Astrocyte of the cerebellum (primary cell): Measurements from ENCODE around the gene CEP131.

Experiments used
- DNase-seq: peaks from one replicate; pipeline ENCODE4 v3.0.0-alpha.2; 2011; ENCODE audit warnings: low read depth
- H3K4me3 ChIP-seq: 2 replicates; pipeline ENCODE4 v1.5.1; 2011; ENCODE audit warnings: mild to moderate bottlenecking, low read depth, low read length, moderate library complexity
- CTCF ChIP-seq: IDR thresholded peaks from 2 replicates; pipeline ENCODE4 v1.5.1; 2012; ENCODE audit warnings: low read length, low read depth, moderate library complexity, mild to moderate bottlenecking; ENCODE audit errors: missing control alignments
- in situ Hi-C: cut with HindIII; loops from 2 replicates; pipeline ENCODE4 v1.10.0; 2017; ENCODE audit warnings: low sequenced_read_pairs

Gene CEP131

GRCh38 chr17:81258292-81258691 is 35.5 kb upstream of the CEP131 start:
- in situ Hi-C loops: no loop called here
- DNase-seq: no peak
- no peak overlapping the region for H3K4me3 ChIP-seq
- peak; percentile 4 for TF ChIP-seq CTCF

GRCh38 chr17:81257533-81257932 is 34.8 kb upstream of the CEP131 start:
- in situ Hi-C loops: no loop called here
- TF ChIP-seq CTCF: no peak
- no peak overlapping the region for H3K4me3 ChIP-seq

GRCh38 chr17:81256616-81257015 is 33.9 kb upstream of the CEP131 start:
- no peak for TF ChIP-seq CTCF
- no peak for DNase-seq
- in situ Hi-C loops: no loop called here
- H3K4me3 ChIP-seq: no peak overlapping the region

More at GRCh38 chr17:81257533-81257932, 34.8 kb upstream of the CEP131 start:
- no peak for DNase-seq

GRCh38 chr17:81254955-81255717 is 32.4 kb upstream of the CEP131 start:
- DNase-seq: peak; percentile 47

GRCh38 chr17:81253358-81254131 is 30.8 kb upstream of the CEP131 start:
- peak; percentile 66 for TF ChIP-seq CTCF
- in situ Hi-C loops: no loop called here
- H3K4me3 ChIP-seq: no peak overlapping the region
- no peak for DNase-seq

More at GRCh38 chr17:81254955-81255717, 32.4 kb upstream of the CEP131 start:
- in situ Hi-C loops: no loop called here
- no peak overlapping the region for H3K4me3 ChIP-seq
- peak; percentile 74 for TF ChIP-seq CTCF

- no peak for TF ChIP-seq CTCF
- H3K4me3 ChIP-seq: no peak overlapping the region
- in situ Hi-C loops: no loop called here
- no peak for DNase-seq
These were observed 30.2 kb upstream of the CEP131 start for GRCh38 chr17:81252987-81253329.
